Hematopoietic multipotent progenitor cell (in vitro differentiated cells): ENCODE data around the gene IQCH. TPM values are rescaled to one million over a fixed set of nuclear protein-coding genes. Genes with fewer than 3 reads are reported as not detected.
"Not testable (repeated sequence)": the region's sequence is repeated elsewhere in the genome, so short reads cannot be mapped to it uniquely, and the experiment has no call there.

Experiments used
- DNase-seq, 3 donors: peaks; one replicate each; pipeline ENCODE4 v3.0.0-alpha.2; 2011 to 2015; ENCODE audit warnings: low read depth in 2 of 3, low spot score in 2 of 3
- total RNA-seq: library from RNA; depleted of rRNA; stranded (reverse); fragments of >200 nt; gene quantifications from one replicate; pipeline ENCODE4 v1.2.3, GENCODE V29; 2012

IQCH gene
- total RNA-seq, 1 donor: 2.7 TPM

DNA sequence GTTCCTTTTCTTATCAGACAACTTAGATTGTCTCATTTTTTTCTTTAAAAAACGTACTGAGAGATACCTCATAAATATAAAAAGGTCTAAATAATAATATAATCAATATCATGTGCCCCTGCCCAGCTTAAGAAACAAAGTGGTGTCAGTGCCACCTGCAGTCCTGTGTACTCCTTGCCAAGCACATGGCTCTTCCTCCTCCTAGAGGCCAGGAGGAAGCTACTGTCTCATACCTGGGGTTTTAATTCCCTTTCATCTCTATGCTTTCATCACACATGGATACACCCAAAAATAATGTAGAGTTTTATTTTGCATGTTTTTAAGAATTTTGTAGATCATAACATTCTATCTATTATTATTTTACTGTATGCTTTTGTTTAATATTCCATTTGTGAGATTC lies 167.7 kb downstream of the IQCH start:
- no peak for DNase-seq

- peak in 1 of 3 donors; percentile 48 for DNase-seq
Observed at GRCh38 chr15:67433495-67434099, 179.0 kb downstream of the IQCH start.

GRCh38 chr15:67436351-67437250 lies 182.0 kb downstream of the IQCH start:
- not testable (repeated sequence) for DNase-seq

DNA sequence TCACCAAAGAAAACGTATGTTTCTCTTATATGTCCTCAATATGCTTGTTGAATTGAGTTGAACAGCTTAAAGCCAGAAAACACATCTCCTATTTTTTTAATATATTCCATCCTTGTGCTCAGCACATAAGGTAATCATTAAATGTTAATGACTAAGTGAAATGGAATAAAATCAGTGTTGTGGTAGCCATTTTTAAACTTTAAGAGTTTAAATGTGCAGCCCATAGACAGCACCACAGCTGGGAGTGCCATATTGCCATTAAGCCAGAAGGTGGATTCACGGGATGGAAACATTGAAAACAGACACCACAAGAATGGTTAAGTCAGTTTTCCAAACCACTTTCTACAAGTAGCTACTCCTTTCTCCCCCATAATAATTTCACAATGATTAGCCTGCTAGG lies 189.5 kb downstream of the IQCH start:
- DNase-seq: no peak

- no peak for DNase-seq
Observed at GRCh38 chr15:67446449-67446848, 191.9 kb downstream of the IQCH start.

DNA sequence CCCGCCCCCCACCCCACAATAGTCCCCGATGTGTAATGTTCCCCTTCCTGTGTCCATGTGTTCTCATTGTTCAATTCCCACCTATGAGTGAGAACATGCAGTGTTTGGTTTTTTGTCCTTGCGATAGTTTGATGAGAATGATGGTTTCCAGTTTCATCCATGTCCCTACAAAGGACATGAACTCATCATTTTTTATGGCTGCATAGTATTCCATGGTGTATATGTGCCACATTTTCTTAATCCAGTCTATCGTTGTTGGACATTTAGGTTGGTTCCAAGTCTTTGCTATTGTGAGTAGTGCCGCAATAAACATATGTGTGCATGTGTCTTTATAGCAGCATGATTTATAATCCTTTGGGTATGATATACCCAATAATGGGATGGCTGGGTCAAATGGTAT lies 193.8 kb downstream of the IQCH start:
- DNase-seq: not testable (repeated sequence)

GRCh38 chr15:67453703-67454102 lies 199.1 kb downstream of the IQCH start:
- not testable (repeated sequence) for DNase-seq

DNA sequence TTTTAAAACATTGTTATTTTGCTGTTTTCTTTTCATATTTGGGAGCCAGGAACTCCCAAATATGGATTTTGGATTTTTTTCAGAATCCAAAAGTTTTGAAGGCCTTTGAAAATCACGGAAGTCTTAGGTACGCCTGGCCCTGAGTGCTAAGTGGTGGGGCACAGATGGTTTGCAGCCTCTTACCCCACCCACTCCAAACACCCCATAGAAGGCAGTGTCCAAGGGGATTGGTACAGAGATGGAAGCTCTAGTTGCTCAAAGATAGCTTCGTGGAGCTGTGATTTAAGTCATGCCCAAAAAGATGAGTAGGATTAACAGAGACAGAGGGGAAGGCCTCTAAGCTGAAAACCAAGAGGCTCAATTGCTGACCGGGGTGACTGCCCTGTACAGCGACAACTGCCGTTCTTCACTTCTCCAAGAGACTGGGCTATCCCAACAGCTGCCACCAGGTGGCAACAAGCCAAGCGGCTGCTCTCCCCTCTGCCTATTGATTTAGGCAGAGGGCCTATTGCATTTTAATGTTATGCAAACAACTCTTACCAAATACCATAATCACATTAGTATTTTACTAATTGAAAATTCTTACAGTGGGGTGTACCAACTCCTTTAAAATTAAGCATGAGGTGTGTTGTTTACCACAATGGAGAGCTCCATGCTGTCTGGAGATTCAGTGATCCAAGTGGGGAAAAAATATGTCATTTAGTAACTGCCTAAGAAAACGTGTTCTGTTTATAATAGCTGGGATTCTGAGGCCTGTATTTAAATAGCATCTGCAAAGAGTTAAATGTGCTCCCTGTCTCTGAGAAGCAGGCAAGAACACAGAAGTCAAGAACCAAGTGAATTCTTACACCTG lies 202.3 kb downstream of the IQCH start:
- peak; percentile 38 to 80 (median 61) for DNase-seq

- no peak for DNase-seq
Observed at GRCh38 chr15:67458331-67459029, 203.9 kb downstream of the IQCH start.

DNA sequence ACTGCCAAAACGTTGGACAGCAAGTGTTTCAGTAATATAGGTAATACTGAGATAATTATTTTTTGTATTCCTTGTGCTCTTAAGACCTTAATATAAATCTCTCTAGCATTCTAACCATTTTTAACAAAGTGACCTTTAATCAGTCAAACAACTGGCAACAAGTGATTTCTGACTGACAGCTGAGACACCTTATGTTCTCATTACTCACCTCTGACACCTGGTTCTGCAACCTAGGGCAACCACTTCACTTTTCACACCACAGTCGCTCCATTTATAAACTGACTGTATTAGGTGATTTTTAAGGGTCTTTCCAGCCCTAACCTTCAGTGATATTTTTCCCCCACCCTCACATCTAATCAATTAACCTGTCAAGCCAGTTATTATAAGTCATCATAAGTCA lies 205.9 kb downstream of the IQCH start:
- DNase-seq: no peak

DNA sequence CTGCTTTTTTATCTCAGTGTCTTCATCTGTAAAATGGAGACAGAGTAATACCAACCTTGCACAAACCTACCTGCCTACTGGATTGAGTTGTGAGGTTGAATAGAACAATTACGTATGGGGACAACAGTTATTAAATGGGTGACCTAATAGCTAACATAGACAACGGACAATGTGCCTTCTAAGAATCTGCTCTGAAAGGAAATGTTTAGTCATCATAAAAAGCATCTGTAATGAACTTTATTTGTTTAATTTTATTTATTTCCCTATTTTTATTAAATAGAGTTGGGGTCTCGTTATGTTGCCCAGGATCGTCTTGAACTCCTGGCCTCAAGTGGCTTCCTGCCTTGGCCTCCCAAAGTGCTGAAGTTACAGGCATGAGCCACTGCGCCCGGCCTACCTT lies 207.1 kb downstream of the IQCH start:
- no peak for DNase-seq

DNA sequence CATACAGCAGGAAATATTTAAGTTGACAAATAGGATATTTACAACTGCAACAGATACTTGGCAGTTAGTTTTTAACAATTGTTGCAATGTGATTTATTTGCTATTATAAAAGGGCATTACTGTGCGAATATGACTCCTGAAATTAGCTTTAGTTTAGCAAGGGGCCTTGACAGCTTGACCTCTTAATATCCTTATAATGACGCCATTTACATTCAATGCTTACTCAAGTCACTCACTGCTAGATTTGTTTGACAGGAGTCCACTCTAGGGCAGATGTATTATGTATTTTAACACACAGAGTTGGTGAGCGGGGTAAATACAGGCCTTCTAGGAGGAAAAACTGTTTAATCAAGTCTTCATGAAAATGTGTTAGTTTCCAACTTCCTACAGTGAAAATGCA lies 208.3 kb downstream of the IQCH start:
- no peak for DNase-seq

DNA sequence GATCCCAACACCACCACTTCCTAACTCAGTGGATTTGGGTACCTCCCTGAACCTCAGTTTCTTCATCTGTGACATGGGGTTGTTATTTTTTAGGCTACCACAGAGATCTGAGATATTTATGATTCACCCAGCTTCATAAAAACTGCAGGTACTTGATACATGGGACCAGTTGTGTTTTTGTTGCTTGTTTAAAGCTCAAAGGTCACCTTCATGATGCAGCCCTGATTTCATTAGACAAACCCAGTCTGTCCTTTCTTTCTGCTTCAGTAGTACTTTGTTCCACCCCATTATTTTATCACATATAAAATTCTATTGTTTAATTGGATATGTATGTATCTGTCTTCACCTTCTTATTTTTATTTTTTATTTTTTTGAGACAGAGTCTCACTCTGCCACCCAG lies 208.9 kb downstream of the IQCH start:
- no peak for DNase-seq

- peak in 1 of 3 donors; percentile 33 for DNase-seq
Observed at GRCh38 chr15:67465196-67465952, 210.8 kb downstream of the IQCH start.

DNA sequence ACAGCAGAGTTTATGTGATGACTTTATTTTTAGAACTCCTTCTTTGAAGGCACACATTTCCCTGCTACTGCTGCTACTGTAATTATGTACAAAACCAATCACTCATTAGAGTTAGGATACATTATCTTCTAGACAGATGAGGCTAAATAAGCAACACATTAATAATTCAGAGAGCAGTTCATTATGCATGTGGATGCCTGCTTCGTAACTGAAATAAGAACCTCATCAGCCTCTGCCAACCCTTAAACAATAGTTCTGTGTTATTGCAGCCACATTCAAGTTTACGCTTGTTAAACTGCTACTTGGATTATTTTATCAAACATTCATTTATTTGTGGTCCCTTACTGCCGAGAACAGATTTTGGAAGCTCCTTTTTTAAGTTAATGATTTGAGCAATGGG lies 213.8 kb downstream of the IQCH start:
- no peak for DNase-seq

DNA sequence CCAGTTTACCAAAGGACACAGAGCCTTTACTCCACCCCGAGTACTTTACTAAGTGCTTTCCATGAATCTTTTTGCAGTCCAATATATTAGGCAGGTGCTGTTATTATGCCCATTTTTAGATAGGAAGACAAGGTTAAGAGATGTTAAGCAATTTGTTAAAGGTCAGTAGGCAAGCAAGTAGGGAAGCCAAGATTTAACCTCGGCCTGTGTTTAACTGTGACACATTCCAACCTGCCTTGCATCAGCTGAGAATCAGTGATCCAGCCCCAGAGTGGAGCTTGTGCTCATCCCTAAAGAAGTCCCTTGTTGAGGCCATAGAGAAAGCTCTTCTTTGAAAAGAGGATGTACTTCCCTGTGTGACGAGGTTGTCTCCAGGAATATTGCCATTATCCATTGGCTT lies 215.1 kb downstream of the IQCH start:
- DNase-seq: no peak

DNA sequence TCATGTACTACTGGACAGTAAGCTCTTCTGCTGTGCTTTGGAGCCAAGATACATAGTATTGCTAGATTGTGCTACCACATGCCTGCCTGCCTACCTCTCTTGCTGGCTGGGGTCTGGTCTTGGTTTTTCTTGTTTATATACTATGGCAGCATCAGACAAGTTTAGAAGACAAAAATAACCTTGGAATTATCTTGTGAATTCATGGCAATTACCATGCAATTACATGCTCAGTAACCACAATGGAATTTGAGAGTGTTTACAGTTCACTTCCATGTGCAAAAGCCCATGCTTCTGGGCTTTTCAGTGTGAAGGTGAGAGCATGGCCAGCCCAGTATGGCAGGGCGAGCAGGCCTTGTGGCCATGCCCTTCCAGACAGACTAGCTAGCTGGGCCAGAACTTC lies 218.4 kb downstream of the IQCH start:
- DNase-seq: no peak

DNA sequence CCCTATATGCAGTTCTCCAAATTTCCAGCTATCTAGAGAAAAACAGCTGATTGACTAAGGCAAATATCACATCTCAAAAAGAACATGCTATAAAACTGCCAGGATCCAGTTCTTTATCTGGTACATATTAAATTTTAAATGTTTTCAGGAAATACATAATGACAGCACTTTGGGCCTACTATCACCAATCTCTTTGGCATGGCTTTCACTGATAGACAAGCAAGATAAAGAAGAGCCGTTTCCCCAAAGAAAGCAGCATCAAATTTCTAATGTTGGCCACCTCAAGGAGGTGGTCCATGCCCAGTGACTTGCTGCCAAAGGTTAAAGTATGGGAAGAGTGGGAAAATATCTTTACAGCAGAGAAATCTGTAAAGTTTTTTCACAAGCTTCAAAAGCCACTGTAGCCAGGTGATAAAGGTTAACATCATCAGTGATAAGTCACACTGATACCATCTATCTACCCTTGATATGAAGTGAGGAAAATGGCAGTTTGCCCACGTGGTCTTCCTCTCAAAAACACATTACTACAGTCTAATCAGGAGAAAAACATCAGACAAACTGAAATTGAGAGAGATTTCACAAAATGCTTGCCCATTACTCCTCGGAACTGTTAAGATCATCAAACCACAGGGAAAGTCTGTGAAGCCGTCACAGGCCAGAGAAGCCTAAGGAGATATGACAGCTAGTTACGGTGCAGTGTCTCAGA lies 220.0 kb downstream of the IQCH start:
- DNase-seq: no peak

DNA sequence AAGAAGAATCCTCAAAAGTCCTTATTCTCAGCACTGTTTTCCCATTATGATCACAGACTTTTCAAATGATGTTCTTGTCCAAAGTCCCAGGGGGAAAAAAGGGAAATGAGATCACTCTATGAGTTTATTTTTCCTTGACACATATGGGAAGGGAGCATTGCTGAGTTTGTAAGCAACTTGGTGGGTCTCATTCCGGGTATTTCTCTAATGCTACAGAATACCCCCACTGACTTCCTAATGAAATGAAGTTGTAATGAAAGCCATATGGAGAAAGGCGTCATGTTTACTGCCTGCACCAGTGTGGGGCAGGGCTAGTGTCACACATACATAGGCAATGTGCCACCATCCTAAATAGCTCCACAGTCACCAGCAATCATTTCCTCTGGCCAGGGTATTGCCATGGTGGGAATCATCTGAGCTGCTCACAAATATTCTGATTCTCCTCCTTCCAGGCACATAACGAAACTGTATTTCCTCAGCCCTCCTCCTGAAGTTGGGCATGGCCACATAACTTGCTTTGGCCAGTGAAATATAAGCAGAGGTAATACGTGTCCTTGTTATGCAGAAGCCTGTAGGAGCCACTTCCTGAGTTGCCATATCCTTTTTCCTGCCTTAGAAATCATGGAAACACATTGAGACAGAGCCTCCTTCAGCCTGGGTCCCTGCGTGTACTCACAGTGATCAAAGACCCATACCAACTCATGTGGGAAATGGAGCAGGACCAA lies 225.4 kb downstream of the IQCH start:
- no peak for DNase-seq
